PFSK-1 (cell line): ENCODE data around the gene MAP7.

Experiments used
- FOXP2 ChIP-seq: optimal IDR thresholded peaks from 2 replicates; pipeline ENCODE3; 2011; ENCODE audit warnings: borderline replicate concordance, control low read depth, inconsistent platforms; ENCODE audit not compliant: insufficient read depth; ENCODE audit errors: extremely low read length, extremely low read depth
- POLR2AphosphoS5 ChIP-seq: IDR thresholded peaks from 2 replicates; pipeline ENCODE4 v1.6.1; 2012; ENCODE audit warnings: low read depth, mild to moderate bottlenecking, control low read depth, low read length, moderate library complexity
- TAF1 ChIP-seq: IDR thresholded peaks from 2 replicates; pipeline ENCODE4 v1.6.1; 2012; ENCODE audit warnings: low read length, control low read depth, borderline replicate concordance; ENCODE audit not compliant: insufficient read depth
- TF ChIP-seq, protein P1 (sequence below), 2 experiments: IDR thresholded peaks; 2 replicates each; pipeline versions ENCODE4 v1.6.1 to v1.8.0; 2011 to 2012; ENCODE audit warnings: low read depth in 2 of 2, low read length in 2 of 2, control low read depth in 1 of 2, inconsistent platforms in 1 of 2, mild to moderate bottlenecking in 1 of 2, moderate library complexity in 1 of 2; ENCODE audit not compliant: insufficient read depth in 1 of 2

- TF ChIP-seq, protein P1, sequence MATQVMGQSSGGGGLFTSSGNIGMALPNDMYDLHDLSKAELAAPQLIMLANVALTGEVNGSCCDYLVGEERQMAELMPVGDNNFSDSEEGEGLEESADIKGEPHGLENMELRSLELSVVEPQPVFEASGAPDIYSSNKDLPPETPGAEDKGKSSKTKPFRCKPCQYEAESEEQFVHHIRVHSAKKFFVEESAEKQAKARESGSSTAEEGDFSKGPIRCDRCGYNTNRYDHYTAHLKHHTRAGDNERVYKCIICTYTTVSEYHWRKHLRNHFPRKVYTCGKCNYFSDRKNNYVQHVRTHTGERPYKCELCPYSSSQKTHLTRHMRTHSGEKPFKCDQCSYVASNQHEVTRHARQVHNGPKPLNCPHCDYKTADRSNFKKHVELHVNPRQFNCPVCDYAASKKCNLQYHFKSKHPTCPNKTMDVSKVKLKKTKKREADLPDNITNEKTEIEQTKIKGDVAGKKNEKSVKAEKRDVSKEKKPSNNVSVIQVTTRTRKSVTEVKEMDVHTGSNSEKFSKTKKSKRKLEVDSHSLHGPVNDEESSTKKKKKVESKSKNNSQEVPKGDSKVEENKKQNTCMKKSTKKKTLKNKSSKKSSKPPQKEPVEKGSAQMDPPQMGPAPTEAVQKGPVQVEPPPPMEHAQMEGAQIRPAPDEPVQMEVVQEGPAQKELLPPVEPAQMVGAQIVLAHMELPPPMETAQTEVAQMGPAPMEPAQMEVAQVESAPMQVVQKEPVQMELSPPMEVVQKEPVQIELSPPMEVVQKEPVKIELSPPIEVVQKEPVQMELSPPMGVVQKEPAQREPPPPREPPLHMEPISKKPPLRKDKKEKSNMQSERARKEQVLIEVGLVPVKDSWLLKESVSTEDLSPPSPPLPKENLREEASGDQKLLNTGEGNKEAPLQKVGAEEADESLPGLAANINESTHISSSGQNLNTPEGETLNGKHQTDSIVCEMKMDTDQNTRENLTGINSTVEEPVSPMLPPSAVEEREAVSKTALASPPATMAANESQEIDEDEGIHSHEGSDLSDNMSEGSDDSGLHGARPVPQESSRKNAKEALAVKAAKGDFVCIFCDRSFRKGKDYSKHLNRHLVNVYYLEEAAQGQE (IDR thresholded peaks at IDR 0.05; ENCODE audit: insufficient read depth in 1 of 2, low read depth in 2 of 2, low read length in 2 of 2) = no peak
- TF ChIP-seq FOXP2 = no peak
- no peak for TF ChIP-seq POLR2AphosphoS5
- no peak for TF ChIP-seq TAF1
Observed at GRCh38 chr6:136567688-136568087, 17.5 kb upstream of the MAP7 start.
